Mesenchymal stem cell (in vitro differentiated cells and primary cell): ENCODE data around the gene CBR4. TPM values are rescaled to one million over a fixed set of nuclear protein-coding genes. Genes with fewer than 3 reads are reported as not detected.

ENCODE experiments used
- DNase-seq: peaks from one replicate; pipeline ENCODE4 v3.0.0-alpha.2; 2013
- H2AFZ ChIP-seq: one replicate; pipeline ENCODE4 v1.6.1; 2013; ENCODE audit warnings: low read depth, mild to moderate bottlenecking, control low read depth, inconsistent platforms, low read length, moderate library complexity
- H2AK5ac ChIP-seq: 2 replicates; pipeline ENCODE4 v1.6.1; 2013; ENCODE audit warnings: low read length, moderate library complexity, mild to moderate bottlenecking, inconsistent platforms; ENCODE audit not compliant: severe bottlenecking
- H2BK120ac ChIP-seq: one replicate; pipeline ENCODE4 v1.6.1; 2013; ENCODE audit warnings: low read depth, mild to moderate bottlenecking, inconsistent platforms, low read length, moderate library complexity
- H2BK12ac ChIP-seq, 2 experiments: one replicate each; pipeline ENCODE4 v1.6.1; 2013; ENCODE audit warnings: inconsistent platforms in 2 of 2, low read length in 2 of 2, mild to moderate bottlenecking in 2 of 2, moderate library complexity in 2 of 2, control low read depth in 1 of 2
- H2BK15ac ChIP-seq: one replicate; pipeline ENCODE4 v1.6.1; 2013; ENCODE audit warnings: mild to moderate bottlenecking, low read depth, inconsistent platforms; ENCODE audit not compliant: poor library complexity, severe bottlenecking
- H2BK5ac ChIP-seq: 2 replicates; pipeline ENCODE4 v1.6.1; 2013; ENCODE audit warnings: low read depth, mild to moderate bottlenecking, low read length, control low read depth, inconsistent platforms; ENCODE audit not compliant: poor library complexity, severe bottlenecking
- H3K14ac ChIP-seq, 2 experiments: one replicate each; pipeline ENCODE4 v1.6.1; 2013; ENCODE audit warnings: inconsistent platforms in 2 of 2, low read length in 2 of 2, control low read depth in 1 of 2, mild to moderate bottlenecking in 1 of 2, moderate library complexity in 1 of 2
- H3K18ac ChIP-seq, 2 experiments: one replicate each; pipeline ENCODE4 v1.6.1; 2013; ENCODE audit warnings: inconsistent platforms in 2 of 2, low read length in 2 of 2, control low read depth in 1 of 2, low read depth in 1 of 2, mild to moderate bottlenecking in 1 of 2
- H3K23ac ChIP-seq, 2 experiments: one replicate each; pipeline ENCODE4 v1.6.1; 2013; ENCODE audit warnings: inconsistent platforms in 2 of 2, low read length in 2 of 2, mild to moderate bottlenecking in 2 of 2, moderate library complexity in 2 of 2, control low read depth in 1 of 2
- H3K27ac ChIP-seq: 2 replicates; pipeline ENCODE4 v1.5.1; 2013; ENCODE audit warnings: mild to moderate bottlenecking, moderate library complexity, low read length, control low read depth, inconsistent platforms; ENCODE audit not compliant: poor library complexity, severe bottlenecking
- H3K27me3 ChIP-seq, 2 experiments: 2 replicates each; pipeline versions ENCODE4 v1.6.1 to v1.7.0; 2013; ENCODE audit warnings: low read length in 2 of 2, mild to moderate bottlenecking in 2 of 2, moderate library complexity in 2 of 2, control low read depth in 1 of 2, inconsistent platforms in 1 of 2; ENCODE audit not compliant: control insufficient read depth in 1 of 2, insufficient read depth in 1 of 2
- H3K36me3 ChIP-seq, 2 experiments: 2 replicates each; pipeline versions ENCODE4 v1.6.1 to v1.7.0; 2013; ENCODE audit warnings: low read length in 2 of 2, control low read depth in 1 of 2, inconsistent platforms in 1 of 2, low read depth in 1 of 2, mild to moderate bottlenecking in 1 of 2; ENCODE audit not compliant: insufficient read depth in 2 of 2, control insufficient read depth in 1 of 2
- H3K4ac ChIP-seq, 2 experiments: one replicate each; pipeline ENCODE4 v1.6.1; 2013; ENCODE audit warnings: inconsistent platforms in 2 of 2, low read length in 2 of 2, mild to moderate bottlenecking in 2 of 2, moderate library complexity in 2 of 2, control low read depth in 1 of 2, low read depth in 1 of 2
- H3K4me1 ChIP-seq: 2 replicates; pipeline ENCODE4 v1.6.1; 2013; ENCODE audit warnings: low read depth, low read length, control low read depth; ENCODE audit not compliant: control insufficient read depth, insufficient read depth
- H3K4me2 ChIP-seq: 2 replicates; pipeline ENCODE4 v1.6.1; 2013; ENCODE audit warnings: low read length, mild to moderate bottlenecking, inconsistent platforms; ENCODE audit not compliant: poor library complexity, severe bottlenecking
- H3K4me3 ChIP-seq, 2 experiments: 2 replicates each; pipeline versions ENCODE4 v1.5.1 to v1.7.0; 2013; ENCODE audit warnings: low read length in 2 of 2, mild to moderate bottlenecking in 2 of 2, control low read depth in 1 of 2, low read depth in 1 of 2; ENCODE audit not compliant: insufficient read depth in 1 of 2
- H3K79me1 ChIP-seq: replicated peaks from 2 replicates; pipeline ENCODE4 v1.6.1; 2013; ENCODE audit warnings: mild to moderate bottlenecking, control low read depth, low read length, inconsistent platforms; ENCODE audit not compliant: poor library complexity, severe bottlenecking
- H3K9ac ChIP-seq: 2 replicates; pipeline ENCODE4 v1.7.0; 2013; ENCODE audit warnings: mild to moderate bottlenecking, low read length, moderate library complexity
- H3K9me3 ChIP-seq: 2 replicates; pipeline ENCODE4 v1.7.0; 2013; ENCODE audit warnings: mild to moderate bottlenecking, low read length; ENCODE audit not compliant: control insufficient read depth
- H4K8ac ChIP-seq: one replicate; pipeline ENCODE4 v1.6.1; 2013; ENCODE audit warnings: inconsistent platforms, mild to moderate bottlenecking, low read length, moderate library complexity
- H4K91ac ChIP-seq: one replicate; pipeline ENCODE4 v1.6.1; 2013; ENCODE audit warnings: mild to moderate bottlenecking, low read length, inconsistent platforms
- WGBS: methylation state at CpG from one replicate; pipeline ENCODE4 v1.1.7; 2013; ENCODE audit warnings: mixed read lengths; 5-methylcytosine and 5-hydroxymethylcytosine counted together
- polyA plus RNA-seq, 2 experiments: library from polyadenylated mRNA; stranded (reverse); fragments of 200-250 nt; gene quantifications; one replicate each; pipeline ENCODE4 v1.2.3, GENCODE V29; 2013

CBR4 gene
- polyA plus RNA-seq (2013, experiment 1 of 2) = 6.7 TPM
- polyA plus RNA-seq (2013, experiment 2 of 2) = 6.3 TPM

GRCh38 chr4:169010125-169011023, at the start of gene CBR4:
CBR4 (minus strand) TSS chr4:169010255; CDS start chr4:169010089, 166 bp downstream.
- peak within 1 kb of the TSS; percentile 77 for H3K27ac ChIP-seq
- H3K36me3 ChIP-seq = peaks cover 0 to 4% of the 10 kb centered on the region in 2 experiments
- 1% methylated on average over 54 of the region's 54 CpGs for WGBS
- peak within 1 kb of the TSS; percentile 91 to 94 for H3K18ac ChIP-seq
- peak within 1 kb of the TSS; percentile 94 for H3K9ac ChIP-seq
- no peaks in the 10 kb centered on the region for H3K27me3 ChIP-seq
- H2BK5ac ChIP-seq = peak within 1 kb of the TSS; percentile 89
- peak within 1 kb of the TSS; percentile 96 for H3K4me2 ChIP-seq
- peak within 1 kb of the TSS; percentile 63 for H2BK15ac ChIP-seq
- H3K9me3 ChIP-seq = no peaks in the 10 kb centered on the region
- peaks cover 3% of the 10 kb centered on the region for H3K4me1 ChIP-seq
- peak within 1 kb of the TSS; percentile 94 for H3K4ac ChIP-seq
- H3K23ac ChIP-seq = peak within 1 kb of the TSS; percentile 69 to 90
- H4K8ac ChIP-seq = peak within 1 kb of the TSS; percentile 97
- H3K4me3 ChIP-seq = peak within 1 kb of the TSS; percentile 76 to 96
- H2BK120ac ChIP-seq = peak within 1 kb of the TSS; percentile 42
- peak within 1 kb of the TSS; percentile 69 for H2AK5ac ChIP-seq
- peak within 1 kb of the TSS in 1 of 2 experiments; percentile 79 for H3K14ac ChIP-seq
- H2BK12ac ChIP-seq = peak within 1 kb of the TSS in 1 of 2 experiments; percentile 39
- DNase-seq = peak; percentile 99
- H2AFZ ChIP-seq = peak within 1 kb of the TSS; percentile 95
- H3K79me1 ChIP-seq = peaks cover 11% of the 10 kb centered on the region
- H4K91ac ChIP-seq = peak within 1 kb of the TSS; percentile 80

GRCh38 chr4:169059306-169060211, 49.5 kb upstream of the CBR4 start:
- Histone ChIP-seq H2BK120ac (no peak overlapping the region), H2BK15ac (no peak overlapping the region), H2BK12ac (peak overlapping the region in 1 of 2 experiments; percentile 59), H3K9me3 (no peaks in the 10 kb centered on the region), H2AFZ (no peak overlapping the region), H3K9ac (peak overlapping the region; percentile 78), H2AK5ac (no peak overlapping the region), H3K18ac (peak overlapping the region in 1 of 2 experiments; percentile 54), H3K4me2 (no peak overlapping the region), H3K4me3 (peak overlapping the region in 1 of 2 experiments; percentile 5), H2BK5ac (no peak overlapping the region), H3K4ac (no peak overlapping the region), H3K23ac (no peak overlapping the region), H3K4me1 (no peaks in the 10 kb centered on the region), H3K27me3 (no peaks in the 10 kb centered on the region), H3K27ac (no peak overlapping the region), H3K14ac (no peak overlapping the region), H3K36me3 (no peaks in the 10 kb centered on the region), H4K8ac (no peak overlapping the region), H4K91ac (no peak overlapping the region), H3K79me1 (no peaks in the 10 kb centered on the region)
- 81% methylated on average over 22 of the region's 22 CpGs for WGBS
- peak; percentile 29 for DNase-seq

GRCh38 chr4:169058312-169058711, 48.3 kb upstream of the CBR4 start:
- Histone ChIP-seq H3K4me2 (no peak overlapping the region), H3K18ac (peak overlapping the region in 1 of 2 experiments; percentile 18), H3K9ac (no peak overlapping the region), H3K27me3 (no peaks in the 10 kb centered on the region), H3K4ac (no peak overlapping the region), H2AK5ac (no peak overlapping the region), H3K23ac (no peak overlapping the region), H4K8ac (no peak overlapping the region), H3K79me1 (no peaks in the 10 kb centered on the region), H4K91ac (no peak overlapping the region), H2BK120ac (no peak overlapping the region), H3K36me3 (no peaks in the 10 kb centered on the region), H2BK5ac (no peak overlapping the region), H3K4me1 (no peaks in the 10 kb centered on the region), H3K27ac (no peak overlapping the region), H2BK12ac (no peak overlapping the region), H2BK15ac (no peak overlapping the region), H3K4me3 (no peak overlapping the region), H3K9me3 (no peaks in the 10 kb centered on the region), H3K14ac (no peak overlapping the region), H2AFZ (no peak overlapping the region)
- 75% methylated on average over 7 of the region's 7 CpGs for WGBS
- no peak for DNase-seq
